GM21360 (cell line): Measurements from ENCODE around the gene THAP8.
A peak's percentile ranks its signal among the peaks of the same experiment; 100 is the strongest.
"Not testable (repeated sequence)": the region's sequence is repeated elsewhere in the genome, so short reads cannot be mapped to it uniquely, and the experiment has no call there.

Experiments
- ATAC-seq: cut with Tn5 transposase; IDR thresholded peaks from one replicate; pipeline ENCODE4 v1.9.1; 2021; ENCODE audit warnings: mild to moderate bottlenecking, moderate library complexity; ENCODE audit not compliant: unreplicated experiment

The THAP8 gene

GRCh38 chr19:36072081-36072480 lies 18.0 kb upstream of the THAP8 start:
- no peak for ATAC-seq

DNA sequence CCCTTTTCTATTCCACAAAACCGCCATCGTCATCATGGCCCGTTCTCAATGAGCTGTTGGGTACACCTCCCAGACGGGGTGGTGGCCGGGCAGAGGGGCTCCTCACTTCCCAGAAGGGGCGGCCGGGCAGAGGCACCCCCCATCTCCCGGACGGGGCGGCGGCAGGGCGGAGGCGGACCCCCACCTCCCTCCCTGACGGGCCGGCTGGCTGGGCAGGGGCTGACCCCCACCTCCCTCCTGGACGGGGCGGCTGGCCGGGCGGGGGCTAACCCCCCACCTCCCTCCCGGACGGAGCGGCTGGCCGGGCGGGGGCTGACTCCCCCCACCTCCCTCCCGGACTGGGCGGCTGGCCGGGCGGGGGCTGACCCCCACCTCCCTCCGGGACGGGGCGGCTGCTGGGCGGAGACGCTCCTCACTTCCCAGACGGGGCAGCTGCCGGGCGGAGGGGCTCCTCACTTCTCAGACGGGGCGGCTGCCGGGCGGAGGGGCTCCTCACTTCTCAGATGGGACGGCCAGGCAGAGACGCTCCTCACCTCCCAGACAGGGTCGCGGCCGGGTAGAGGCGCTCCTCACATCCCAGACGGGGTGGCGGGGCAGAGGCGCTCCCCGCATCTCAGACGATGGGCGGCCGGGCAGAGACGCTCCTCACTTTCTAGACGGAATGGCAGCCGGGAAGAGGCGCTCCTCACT lies 14.9 kb upstream of the THAP8 start:
- ATAC-seq = not testable (repeated sequence)

DNA sequence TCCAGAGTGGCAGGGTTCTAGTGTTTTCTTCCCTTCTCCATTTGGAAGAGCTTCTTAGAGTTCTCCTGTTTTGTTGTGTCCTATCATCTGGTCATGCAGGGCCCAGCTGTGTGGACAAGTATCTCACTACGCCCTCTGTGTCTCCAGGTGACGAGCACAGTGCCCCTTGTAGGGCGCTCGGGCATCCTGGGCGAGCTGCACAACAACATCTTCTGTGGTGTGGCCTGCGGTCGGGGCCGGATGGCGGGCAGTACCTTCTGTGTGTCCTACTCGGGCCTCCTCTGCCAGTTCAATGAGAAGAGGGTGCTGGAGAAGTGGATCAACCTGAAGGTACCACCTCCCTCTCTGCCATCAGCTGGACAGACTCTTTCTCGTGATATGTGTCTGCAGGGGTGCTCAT lies 13.6 kb upstream of the THAP8 start:
- ATAC-seq = no peak

DNA sequence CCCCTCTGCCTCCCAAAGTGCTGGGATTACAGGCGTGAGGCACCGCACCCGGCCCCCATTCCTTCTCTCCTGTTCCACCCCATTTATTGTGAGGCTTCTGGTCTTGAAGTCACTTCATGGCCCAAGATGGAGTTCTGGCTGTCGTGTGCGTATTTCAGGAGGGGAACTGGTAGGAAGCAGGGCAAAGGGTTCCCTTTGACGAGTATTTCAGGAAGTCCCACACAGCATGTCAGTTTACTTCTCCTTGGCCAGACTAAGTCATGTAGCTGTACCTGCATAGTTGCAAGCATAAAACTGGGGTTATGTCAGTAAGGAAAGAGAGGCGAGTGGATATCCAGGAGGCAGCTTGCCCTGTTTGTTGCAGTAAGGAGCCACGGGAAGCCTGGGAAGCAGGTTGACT lies 10.7 kb upstream of the THAP8 start:
- ATAC-seq = no peak

DNA sequence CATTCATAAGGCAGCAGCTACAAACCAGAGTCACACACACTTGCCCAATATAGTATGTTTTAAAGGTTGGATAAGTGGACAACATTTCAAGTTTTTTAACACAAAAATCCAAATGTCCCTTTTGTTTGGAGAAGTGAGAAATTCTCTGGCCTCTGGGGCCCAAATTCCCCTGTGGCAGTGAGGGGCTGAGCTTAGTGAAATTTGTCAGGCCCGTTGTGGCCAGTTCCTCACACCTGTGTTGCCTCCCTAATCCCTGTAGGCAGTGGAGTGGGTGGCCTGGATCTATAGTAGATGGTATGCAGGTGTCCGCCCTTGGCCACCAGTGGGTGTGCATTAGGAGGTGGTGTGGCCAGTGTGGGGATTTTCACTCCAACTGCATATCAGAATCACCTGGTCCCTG lies 7.3 kb upstream of the THAP8 start:
- ATAC-seq = no peak

DNA sequence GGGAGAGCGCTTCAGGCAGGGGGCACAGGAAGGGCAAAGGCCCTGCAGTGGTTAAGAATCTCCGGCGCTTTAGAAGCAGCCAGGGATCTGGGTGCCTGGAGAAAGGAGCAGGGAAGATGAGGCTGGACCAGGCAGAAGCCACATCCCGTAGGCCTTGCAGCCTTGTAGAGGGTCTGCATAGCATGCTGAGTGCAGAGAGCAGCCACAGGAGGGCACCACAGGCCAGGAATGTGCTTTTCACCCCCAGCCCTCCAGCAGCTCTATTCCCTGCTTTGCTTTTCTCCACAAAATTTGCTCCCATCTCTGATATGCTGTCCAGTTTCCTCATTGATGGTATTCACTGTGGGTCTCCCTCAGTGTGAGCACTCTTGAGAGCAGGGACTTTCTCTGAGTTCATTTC lies 6.3 kb upstream of the THAP8 start:
- ATAC-seq = no peak

- ATAC-seq = no peak
Observed at GRCh38 chr19:36059180-36059910, 5.3 kb upstream of the THAP8 start.

GRCh38 chr19:36058481-36059179 lies 4.5 kb upstream of the THAP8 start:
- no peak for ATAC-seq

DNA sequence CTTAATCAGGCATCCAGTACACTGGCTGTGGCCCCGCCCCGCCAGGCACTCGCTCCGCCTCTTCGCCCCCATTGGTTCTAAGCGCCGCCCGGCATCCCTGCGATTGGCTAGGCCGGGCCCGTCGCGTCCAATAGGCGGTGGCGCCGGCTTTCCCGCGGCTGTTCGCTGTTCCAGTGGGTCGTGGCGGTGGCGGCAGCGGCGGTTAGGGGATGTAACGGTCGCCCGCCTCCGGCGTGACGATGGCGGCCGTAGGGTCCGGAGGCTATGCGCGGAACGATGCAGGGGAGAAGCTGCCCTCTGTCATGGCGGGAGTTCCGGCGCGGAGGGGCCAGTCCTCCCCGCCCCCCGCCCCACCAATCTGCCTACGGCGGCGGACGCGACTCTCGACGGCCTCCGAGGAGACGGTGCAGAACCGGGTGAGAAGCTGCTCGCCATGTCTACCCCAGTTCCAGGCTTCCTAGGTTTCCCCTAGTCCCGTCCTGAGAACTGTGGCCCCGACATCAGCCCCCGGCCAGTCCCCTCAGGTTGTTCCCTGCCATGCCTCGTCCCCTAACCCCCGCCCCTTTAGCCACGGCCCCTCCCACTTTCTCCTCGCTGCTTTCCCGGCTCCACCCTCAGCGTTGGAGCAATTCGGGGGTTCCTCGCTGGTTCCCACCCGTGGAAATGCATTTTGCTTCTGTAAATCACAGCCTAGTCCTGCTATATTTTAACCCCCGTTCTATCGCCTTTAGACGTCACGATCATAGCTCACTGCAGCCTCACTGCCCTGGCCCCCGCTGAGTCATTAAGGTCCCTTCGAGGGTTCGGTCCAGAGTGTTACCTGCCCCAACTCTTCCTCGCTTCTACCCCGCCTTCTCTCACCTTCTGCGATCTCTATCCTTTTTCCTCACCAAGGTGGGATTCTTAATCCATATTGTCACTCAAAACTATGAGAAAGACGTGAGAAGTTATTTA lies 925 bp upstream of the THAP8 start, which contains the start of gene WDR62:
Gene WDR62 (plus strand): TSS at position 165 of the 954 bp plus-strand sequence. CDS start 75 bp downstream, at position 240.
- ATAC-seq = peak; percentile 56

DNA sequence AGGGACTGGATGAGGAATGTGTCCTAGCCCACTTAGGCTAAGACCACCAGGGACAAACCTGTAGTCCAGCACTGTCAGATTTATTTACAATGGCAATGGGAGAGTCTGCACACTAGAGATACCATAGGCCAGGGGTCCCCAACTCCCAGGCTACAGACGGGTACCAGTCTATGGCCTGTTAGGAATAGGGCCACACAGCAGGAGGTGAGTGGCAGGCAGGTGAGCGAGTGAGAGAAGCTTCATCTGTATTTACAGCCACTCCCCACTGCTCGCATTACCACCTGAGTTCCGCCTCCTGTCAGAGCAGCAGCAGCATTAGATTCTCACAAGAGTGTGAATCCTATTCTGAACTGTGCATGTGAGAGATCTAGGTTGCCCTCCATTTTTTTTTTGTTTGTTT lies 2.4 kb downstream of the THAP8 start:
- ATAC-seq = no peak

DNA sequence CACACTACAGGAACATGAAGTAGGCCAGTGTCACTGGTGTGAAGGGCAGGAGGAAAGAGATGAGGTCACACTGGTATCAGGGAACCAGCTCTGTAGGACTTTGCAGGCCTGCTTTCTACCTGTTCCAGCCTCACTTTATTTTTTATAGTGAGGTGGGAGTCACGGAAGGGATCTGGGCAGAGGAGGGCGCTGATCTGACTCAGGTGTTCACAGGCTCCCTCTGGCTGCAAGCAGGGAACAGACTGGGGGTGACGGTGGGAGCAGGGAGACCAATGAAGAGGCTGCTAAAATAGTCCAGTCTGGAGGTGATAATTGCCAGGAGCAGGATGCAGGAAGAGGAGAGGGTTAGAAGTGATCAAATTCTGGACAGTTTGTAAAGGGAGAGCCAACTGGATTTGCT lies 2.8 kb downstream of the THAP8 start:
- no peak for ATAC-seq

DNA sequence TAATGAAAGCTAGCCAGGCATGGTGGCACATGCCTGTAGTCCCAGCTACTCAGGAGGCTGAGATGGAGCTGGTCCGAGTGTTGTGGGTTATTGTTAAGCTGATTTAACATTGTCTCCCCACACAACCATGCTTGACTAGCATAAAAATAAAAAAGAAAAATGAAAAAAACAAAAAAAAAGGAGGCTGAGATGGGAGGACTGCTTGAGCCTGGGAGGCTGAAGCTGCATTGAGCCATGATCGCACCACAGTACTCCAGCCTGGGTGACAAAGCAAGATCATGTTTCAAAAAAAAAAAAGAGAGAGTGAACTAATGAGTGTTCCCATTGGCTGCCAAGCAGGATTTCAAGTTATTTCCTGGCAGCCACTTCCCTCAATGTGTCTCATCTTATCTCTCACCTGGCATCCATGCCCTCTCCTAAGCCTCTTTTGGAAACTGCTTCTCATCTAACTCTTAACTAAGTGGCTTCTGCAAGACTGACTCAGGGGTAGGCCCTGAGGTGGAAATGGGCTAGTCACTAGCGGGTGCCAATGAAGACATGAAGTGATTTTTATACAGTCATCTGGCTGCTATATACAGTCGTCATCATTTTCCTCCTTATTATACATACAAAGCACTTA lies 4.9 kb downstream of the THAP8 start:
- ATAC-seq = no peak

DNA sequence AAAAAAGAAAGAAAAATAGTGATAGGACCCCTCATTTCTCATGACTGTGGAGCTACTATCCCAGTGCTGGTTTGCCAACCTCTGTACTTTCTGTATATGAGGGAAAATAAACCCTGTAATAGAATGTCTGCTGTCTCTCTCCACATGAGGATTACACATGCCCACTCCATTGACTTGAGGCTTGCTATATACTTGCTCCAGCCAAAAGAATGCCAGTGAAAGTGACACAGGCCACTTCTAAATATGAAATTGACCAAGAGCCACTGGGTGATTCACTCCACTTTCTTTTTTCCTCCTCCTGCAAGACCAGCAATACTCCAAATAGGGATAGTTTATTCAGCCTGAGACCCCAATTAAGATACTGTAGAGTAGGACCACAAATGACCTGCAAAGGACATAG lies 6.2 kb downstream of the THAP8 start:
- no peak for ATAC-seq

- no peak for ATAC-seq
Observed at GRCh38 chr19:36046443-36047050, 7.5 kb downstream of the THAP8 start.

GRCh38 chr19:36043952-36044351 lies 10.1 kb downstream of the THAP8 start:
- ATAC-seq = no peak

GRCh38 chr19:36041831-36042230 lies 12.3 kb downstream of the THAP8 start:
- no peak for ATAC-seq

DNA sequence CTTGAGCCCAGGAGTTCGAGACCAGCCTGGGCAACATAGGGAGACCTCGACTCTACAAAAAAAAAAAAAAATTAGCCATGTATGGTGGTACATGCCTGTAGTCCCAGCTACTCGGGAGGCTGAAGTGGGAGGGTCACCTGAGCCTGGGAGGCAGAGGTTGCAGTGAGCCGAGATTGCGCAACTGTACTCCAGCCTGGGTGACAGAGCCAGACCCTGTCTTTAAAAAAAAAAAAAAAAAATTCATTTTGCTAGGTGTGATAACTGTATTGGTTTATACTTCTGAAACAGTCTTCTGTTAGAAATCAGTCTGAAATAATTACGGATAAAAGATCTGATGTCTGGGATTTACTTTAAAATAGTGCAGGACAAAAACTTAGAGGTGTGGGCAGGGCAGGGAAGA lies 13.0 kb downstream of the THAP8 start:
- not testable (repeated sequence) for ATAC-seq

- ATAC-seq = no peak
Observed at GRCh38 chr19:36040495-36040894, 13.6 kb downstream of the THAP8 start.

- no peak for ATAC-seq
Observed at GRCh38 chr19:36032251-36033104, 21.6 kb downstream of the THAP8 start, which contains the start of gene CLIP3. TSS of gene CLIP3 (minus strand) at chr19:36032873. CDS start at chr19:36032357, 516 bp downstream.
